Skeletal muscle tissue (tissue), 4 donors: ENCODE measurements around the gene FRMD5. TPM values are rescaled to one million over a fixed set of nuclear protein-coding genes. Genes with fewer than 3 reads are reported as not detected.
"Not testable (repeated sequence)": the region's sequence is repeated elsewhere in the genome, so short reads cannot be mapped to it uniquely, and the experiment has no call there.

Experiments
- H3K27ac ChIP-seq: one replicate; pipeline ENCODE4 v1.7.0; 2013; ENCODE audit warnings: mild to moderate bottlenecking, low read depth, low read length, inconsistent platforms
- H3K27me3 ChIP-seq, 3 donors: one replicate each; pipeline ENCODE4 v1.7.0; 2013; ENCODE audit warnings: low read length in 3 of 3; ENCODE audit not compliant: control insufficient read depth in 3 of 3, insufficient read depth in 3 of 3
- H3K36me3 ChIP-seq, 3 donors: one replicate each; pipeline ENCODE4 v1.7.0; 2013; ENCODE audit warnings: low read length in 3 of 3; ENCODE audit not compliant: control insufficient read depth in 3 of 3, insufficient read depth in 3 of 3
- H3K4me1 ChIP-seq, 3 donors: one replicate each; pipeline ENCODE4 v1.7.0; 2013; ENCODE audit warnings: low read length in 3 of 3, mild to moderate bottlenecking in 3 of 3; ENCODE audit not compliant: control insufficient read depth in 3 of 3, insufficient read depth in 3 of 3
- H3K4me3 ChIP-seq, 3 donors: one replicate each; pipeline ENCODE4 v1.7.0; 2013; ENCODE audit warnings: low read length in 3 of 3
- H3K9ac ChIP-seq, 3 donors: one replicate each; pipeline ENCODE4 v1.7.0; 2013; ENCODE audit warnings: low read length in 3 of 3, mild to moderate bottlenecking in 3 of 3, moderate library complexity in 2 of 3, low read depth in 1 of 3
- H3K9me3 ChIP-seq, 3 donors: one replicate each; pipeline ENCODE4 v1.7.0; 2013; ENCODE audit warnings: low read length in 3 of 3; ENCODE audit not compliant: control insufficient read depth in 3 of 3
- total RNA-seq: library from RNA; depleted of rRNA; stranded (reverse); fragments of >200 nt; gene quantifications from one replicate; pipeline ENCODE4 v1.2.3, GENCODE V29; 2014
- donor health status: Osteomylitis.

FRMD5 gene
- total RNA-seq, 1 donor from 2014 or later, result 3.7 TPM

- Histone ChIP-seq H3K4me1 (no peaks in the 10 kb centered on the region), H3K27ac (no peak overlapping the region), H3K27me3 (no peaks in the 10 kb centered on the region), H3K9ac (no peak overlapping the region), H3K4me3 (no peak overlapping the region), H3K36me3 (no peaks in the 10 kb centered on the region), H3K9me3 (no peaks in the 10 kb centered on the region)
Measured at GRCh38 chr15:44045661-44046060, 149.4 kb downstream of the FRMD5 start.

GRCh38 chr15:44045217-44045616 lies 149.9 kb downstream of the FRMD5 start:
- H3K27me3 ChIP-seq, result no peaks in the 10 kb centered on the region
- H3K4me1 ChIP-seq, result no peaks in the 10 kb centered on the region
- H3K9me3 ChIP-seq, result no peaks in the 10 kb centered on the region
- no peak overlapping the region for H3K9ac ChIP-seq
- H3K4me3 ChIP-seq, result no peak overlapping the region
- no peaks in the 10 kb centered on the region for H3K36me3 ChIP-seq
- H3K27ac ChIP-seq, result no peak overlapping the region

DNA sequence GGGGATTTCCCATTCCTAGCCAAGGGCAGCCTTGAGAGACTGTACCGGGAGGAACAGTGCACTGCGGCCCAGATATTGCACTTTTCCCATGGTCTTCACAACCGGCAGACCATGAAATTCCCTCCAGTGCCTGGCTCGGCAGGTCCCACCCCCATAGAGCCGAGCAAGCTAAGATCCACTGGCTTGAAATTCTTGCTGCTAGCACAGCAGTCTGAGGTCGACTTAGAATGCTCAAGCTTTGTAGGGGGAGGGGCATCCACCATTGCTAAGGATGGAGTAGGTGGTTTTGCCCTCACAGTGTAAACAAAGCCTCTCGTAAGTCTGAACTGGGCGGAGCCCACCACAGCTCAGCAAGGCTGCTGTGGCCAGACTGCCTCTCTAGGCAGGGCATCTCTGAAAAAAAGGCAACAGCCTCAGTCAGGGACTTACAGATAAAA lies 156.3 kb downstream of the FRMD5 start:
- Histone ChIP-seq H3K9me3 (no peaks in the 10 kb centered on the region), H3K36me3 (no peaks in the 10 kb centered on the region), H3K9ac (no peak overlapping the region), H3K27me3 (peaks cover 0 to 7% (median 6%) of the 10 kb centered on the region in 3 donors), H3K4me3 (no peak overlapping the region), H3K27ac (no peak overlapping the region), H3K4me1 (no peaks in the 10 kb centered on the region)

GRCh38 chr15:44035781-44036699 lies 159.0 kb downstream of the FRMD5 start:
- Histone ChIP-seq H3K36me3 (no peaks in the 10 kb centered on the region), H3K9me3 (no peaks in the 10 kb centered on the region), H3K4me3 (no peak overlapping the region), H3K27me3 (peaks cover 0 to 7% (median 6%) of the 10 kb centered on the region in 3 donors), H3K4me1 (no peaks in the 10 kb centered on the region), H3K9ac (no peak overlapping the region), H3K27ac (no peak overlapping the region)

DNA sequence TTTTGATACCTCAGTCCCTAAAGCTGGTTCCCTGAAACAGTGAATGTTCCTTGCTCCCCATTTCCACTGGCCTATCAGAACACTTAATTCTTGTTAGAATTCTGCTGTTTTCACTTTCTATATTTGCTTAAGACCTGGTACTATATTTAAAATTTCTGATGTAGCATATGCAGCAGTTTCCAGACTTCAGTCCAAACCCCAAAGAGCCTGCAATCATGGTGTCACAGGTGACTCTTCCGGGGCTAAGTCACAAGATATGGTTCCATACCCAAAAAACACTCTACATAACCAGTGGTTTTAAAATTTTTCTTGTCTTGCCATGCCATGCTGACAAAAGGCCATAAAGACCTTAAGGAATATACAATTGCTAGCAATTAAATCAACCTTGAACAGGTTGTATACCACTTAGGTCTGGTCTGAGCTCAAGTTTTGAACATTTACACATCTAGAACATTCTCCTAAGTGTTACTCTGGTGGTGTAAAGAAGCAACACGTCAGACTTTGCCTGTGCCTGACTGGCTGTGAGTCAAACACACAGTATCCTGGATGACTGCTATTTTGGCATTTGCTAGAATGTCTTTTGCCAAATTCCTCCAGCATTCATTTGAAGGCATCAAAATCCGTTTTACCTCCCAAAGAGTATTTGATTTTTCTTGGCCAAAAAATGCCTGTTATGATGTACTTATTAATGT lies 160.0 kb downstream of the FRMD5 start:
- H3K4me3 ChIP-seq, result no peak overlapping the region
- H3K27ac ChIP-seq, result no peak overlapping the region
- peaks cover 0 to 7% (median 6%) of the 10 kb centered on the region in 3 donors for H3K27me3 ChIP-seq
- H3K9ac ChIP-seq, result no peak overlapping the region
- no peaks in the 10 kb centered on the region for H3K36me3 ChIP-seq
- no peaks in the 10 kb centered on the region for H3K4me1 ChIP-seq
- no peaks in the 10 kb centered on the region for H3K9me3 ChIP-seq

- H3K36me3 ChIP-seq, result no peaks in the 10 kb centered on the region
- no peaks in the 10 kb centered on the region for H3K9me3 ChIP-seq
- no peak overlapping the region for H3K4me3 ChIP-seq
- H3K27me3 ChIP-seq, result peaks cover 0 to 7% (median 6%) of the 10 kb centered on the region in 3 donors
- no peak overlapping the region for H3K27ac ChIP-seq
- no peaks in the 10 kb centered on the region for H3K4me1 ChIP-seq
- no peak overlapping the region for H3K9ac ChIP-seq
Measured at GRCh38 chr15:44034334-44034733, 160.7 kb downstream of the FRMD5 start.

DNA sequence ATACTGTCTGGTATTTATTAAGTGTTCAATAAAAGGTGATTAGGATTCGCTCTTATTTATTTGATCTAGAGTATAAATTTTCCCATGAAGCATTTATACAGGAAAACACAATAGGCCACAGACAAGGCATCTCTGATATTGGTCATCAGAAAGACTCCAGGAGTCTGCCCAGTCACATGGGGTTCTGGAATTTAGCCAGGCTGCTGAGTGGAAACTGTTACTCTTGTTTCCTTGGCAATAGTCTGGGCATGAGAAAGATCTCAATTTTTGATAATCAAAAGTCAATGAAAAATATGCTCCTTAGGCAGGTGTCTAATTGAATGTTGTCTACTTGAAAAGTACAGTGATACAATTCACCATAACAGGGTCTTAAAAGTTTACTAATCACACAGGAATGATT lies 161.2 kb downstream of the FRMD5 start:
- Histone ChIP-seq H3K27me3 (peaks cover 0 to 3% (median 3%) of the 10 kb centered on the region in 3 donors), H3K27ac (no peak overlapping the region), H3K4me1 (no peaks in the 10 kb centered on the region), H3K4me3 (no peak overlapping the region), H3K9me3 (no peaks in the 10 kb centered on the region), H3K9ac (no peak overlapping the region), H3K36me3 (no peaks in the 10 kb centered on the region)

- not testable (repeated sequence) for H3K9me3 ChIP-seq, H3K36me3 ChIP-seq, H3K27me3 ChIP-seq, H3K27ac ChIP-seq, H3K4me1 ChIP-seq, H3K4me3 ChIP-seq, H3K9ac ChIP-seq
Measured at GRCh38 chr15:44032820-44033219, 162.3 kb downstream of the FRMD5 start.

GRCh38 chr15:44029940-44030568 lies 165.0 kb downstream of the FRMD5 start:
- Histone ChIP-seq H3K9ac (no peak overlapping the region), H3K27me3 (no peaks in the 10 kb centered on the region), H3K4me3 (no peak overlapping the region), H3K27ac (no peak overlapping the region), H3K9me3 (no peaks in the 10 kb centered on the region), H3K4me1 (no peaks in the 10 kb centered on the region), H3K36me3 (no peaks in the 10 kb centered on the region)

DNA sequence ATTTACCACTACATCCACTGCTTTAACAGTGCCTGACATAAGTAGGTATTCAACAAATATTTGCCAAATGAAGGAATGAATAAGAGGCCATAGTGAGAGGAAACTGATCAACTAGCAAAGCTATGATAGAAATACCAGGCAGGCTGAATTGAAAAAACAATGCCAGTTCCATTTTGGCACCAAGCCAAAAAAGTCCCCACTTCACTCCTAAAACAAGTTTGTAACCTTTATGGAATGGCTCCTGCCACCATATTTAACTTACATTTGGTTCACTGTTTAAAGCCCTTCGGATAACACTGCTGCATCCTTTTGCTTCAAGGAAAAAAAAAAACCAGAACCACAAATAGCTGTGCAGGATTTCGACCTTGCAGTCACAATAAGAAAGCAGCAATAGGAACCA lies 166.1 kb downstream of the FRMD5 start:
- H3K36me3 ChIP-seq, result no peaks in the 10 kb centered on the region
- H3K27me3 ChIP-seq, result no peaks in the 10 kb centered on the region
- no peak overlapping the region for H3K4me3 ChIP-seq
- H3K27ac ChIP-seq, result no peak overlapping the region
- H3K9ac ChIP-seq, result no peak overlapping the region
- no peaks in the 10 kb centered on the region for H3K9me3 ChIP-seq
- H3K4me1 ChIP-seq, result no peaks in the 10 kb centered on the region
